HG03520 (cell line): ENCODE data around the gene PPTC7.
"Not testable (repeated sequence)": the region's sequence is repeated elsewhere in the genome, so short reads cannot be mapped to it uniquely, and the experiment has no call there.

Experiments
- ATAC-seq: cut with Tn5 transposase; IDR thresholded peaks from one replicate; pipeline ENCODE4 v1.9.1; 2021; ENCODE audit warnings: mild to moderate bottlenecking, moderate library complexity; ENCODE audit not compliant: unreplicated experiment

The PPTC7 gene

GRCh38 chr12:110562386-110562785 is 20.7 kb downstream of the PPTC7 start:
- not testable (repeated sequence) for ATAC-seq

GRCh38 chr12:110561471-110562201 is 21.5 kb downstream of the PPTC7 start:
- no peak for ATAC-seq

- no peak for ATAC-seq
These were observed 22.2 kb downstream of the PPTC7 start for GRCh38 chr12:110560946-110561345.

DNA sequence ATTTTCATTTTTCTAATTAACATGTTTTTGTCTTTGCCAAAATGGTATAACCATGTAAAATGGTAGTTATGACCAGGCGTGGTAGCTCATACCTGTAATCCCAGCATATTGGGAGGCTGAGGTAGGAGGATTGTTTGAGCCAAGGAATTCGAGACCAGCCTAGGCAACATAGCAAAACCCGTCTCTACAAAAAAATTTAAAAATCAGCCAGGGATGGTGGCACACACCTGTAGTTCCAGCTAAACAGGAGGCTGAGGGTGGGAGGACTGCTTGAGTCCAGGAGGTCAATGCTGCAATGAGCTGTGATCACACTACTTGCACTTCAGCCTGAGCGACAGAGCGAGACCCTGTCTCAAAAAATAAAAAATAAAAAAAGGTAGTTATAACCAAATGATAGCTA is 23.1 kb downstream of the PPTC7 start:
- ATAC-seq = no peak

GRCh38 chr12:110558945-110559344 is 24.2 kb downstream of the PPTC7 start:
- ATAC-seq = not testable (repeated sequence)

DNA sequence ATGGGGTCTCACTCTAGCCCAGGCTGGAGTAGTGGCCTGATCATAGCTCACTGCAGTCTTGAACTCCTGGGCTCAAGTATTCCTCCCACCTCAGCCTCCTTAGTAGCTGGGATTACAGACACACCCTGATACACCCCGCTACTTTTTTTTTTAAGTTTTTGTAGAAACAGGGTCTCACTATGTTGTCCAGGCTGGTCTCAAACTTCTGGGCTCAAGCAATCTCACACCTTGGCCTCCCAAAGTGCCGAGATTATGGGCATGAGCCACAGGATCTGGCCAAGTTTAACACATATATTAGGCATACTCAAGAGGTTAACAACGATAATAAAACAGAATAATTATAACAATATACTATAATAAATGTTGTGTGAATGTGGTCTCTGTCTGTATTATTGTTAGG is 25.8 kb downstream of the PPTC7 start:
- ATAC-seq = no peak

GRCh38 chr12:110556705-110557104 is 26.4 kb downstream of the PPTC7 start:
- no peak for ATAC-seq

DNA sequence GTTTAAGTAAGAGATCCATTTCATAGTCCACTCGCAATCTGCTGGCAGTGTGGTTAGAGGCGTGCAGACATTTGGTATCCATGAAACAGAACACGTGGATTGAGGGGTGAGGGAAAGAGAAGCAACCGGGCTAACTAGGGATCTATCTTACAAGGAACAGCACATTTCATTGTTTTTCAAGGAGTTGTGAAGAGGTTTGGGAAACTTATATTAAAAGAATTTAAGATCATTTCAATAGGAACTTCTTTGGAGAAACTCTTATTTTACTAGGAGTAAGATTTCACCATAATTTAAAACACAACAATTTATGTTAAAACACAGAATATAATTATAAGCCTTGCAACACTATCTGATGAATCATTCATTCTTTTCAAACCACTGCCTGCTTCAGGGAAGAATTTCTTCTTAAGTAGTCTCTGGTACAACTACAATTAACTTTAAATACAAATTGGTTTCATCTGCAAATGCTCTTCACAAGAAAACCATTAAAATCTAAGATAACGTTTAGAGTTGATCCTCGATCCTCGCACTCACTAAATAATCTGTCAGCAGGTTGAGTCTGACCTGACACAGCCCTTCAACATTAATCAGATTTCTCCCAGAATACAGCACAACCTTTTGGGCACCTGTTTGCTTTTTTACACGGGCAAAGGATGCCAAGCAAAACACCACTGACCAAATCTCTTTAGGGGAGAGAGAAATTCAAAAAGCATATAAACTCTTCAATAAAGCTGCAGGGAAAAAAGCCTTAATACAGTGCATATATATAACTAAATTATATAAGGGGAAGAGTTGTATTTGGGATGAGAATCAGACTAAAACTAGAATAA is 27.3 kb downstream of the PPTC7 start:
- ATAC-seq = no peak

DNA sequence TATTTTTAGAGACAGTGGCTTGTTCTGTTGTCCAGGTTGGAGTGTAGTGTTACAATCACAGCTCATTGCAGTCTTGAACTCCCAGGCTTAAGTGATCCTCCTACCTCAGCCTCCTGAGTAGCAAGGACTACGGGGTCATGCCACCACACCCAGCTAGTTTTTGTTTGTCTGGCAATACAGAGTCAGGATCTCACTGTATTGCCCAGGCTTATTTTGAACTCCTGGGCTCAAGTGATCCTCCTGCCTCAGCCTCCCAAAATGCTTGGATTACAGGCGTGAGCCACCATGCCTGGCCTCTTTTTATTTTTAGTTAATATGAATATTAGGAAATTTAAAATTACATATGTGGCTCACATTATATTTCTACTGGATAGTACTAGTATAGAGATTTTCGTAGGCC is 28.9 kb downstream of the PPTC7 start:
- ATAC-seq = no peak

DNA sequence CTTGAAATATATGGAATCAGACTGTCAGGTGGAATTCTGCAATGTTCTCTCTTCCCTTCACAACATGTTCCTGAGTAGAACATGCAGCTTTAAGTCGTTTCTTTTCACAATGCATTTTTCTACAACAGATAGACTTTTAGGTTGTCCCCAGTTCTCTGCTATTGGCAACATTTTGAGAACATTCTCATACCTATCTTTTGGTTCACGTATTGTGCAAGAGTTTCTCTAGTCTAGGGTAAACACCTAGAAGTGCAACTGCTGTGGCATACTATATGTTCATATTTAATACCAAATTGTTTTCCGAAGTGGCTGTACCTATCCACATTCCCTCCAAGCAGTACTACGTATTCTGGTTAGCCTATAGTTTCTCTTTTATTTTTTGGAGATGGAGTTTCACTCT is 32.1 kb downstream of the PPTC7 start:
- ATAC-seq = no peak

- ATAC-seq = no peak
These were observed 33.4 kb downstream of the PPTC7 start for GRCh38 chr12:110549716-110550115.

- no peak for ATAC-seq
These were observed 34.4 kb downstream of the PPTC7 start for GRCh38 chr12:110548678-110549077.

DNA sequence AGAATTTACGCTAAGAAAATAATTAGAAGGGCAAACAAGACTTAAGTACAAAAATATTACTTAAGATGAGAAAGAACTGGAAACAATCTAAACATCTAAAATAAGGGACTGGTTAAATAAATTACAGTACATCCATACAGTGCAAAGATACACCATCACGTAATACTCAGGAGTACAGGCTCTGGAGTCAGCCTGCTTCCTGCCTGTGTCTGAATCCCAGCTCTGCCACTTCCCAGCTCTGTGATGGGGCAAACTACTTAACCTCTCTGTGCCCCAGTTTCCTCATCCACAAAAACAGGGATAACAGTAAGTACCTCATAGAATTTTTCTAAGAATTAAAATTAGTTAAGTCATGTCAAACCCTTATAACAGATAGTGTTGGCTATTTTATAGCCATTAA is 36.0 kb downstream of the PPTC7 start:
- no peak for ATAC-seq

DNA sequence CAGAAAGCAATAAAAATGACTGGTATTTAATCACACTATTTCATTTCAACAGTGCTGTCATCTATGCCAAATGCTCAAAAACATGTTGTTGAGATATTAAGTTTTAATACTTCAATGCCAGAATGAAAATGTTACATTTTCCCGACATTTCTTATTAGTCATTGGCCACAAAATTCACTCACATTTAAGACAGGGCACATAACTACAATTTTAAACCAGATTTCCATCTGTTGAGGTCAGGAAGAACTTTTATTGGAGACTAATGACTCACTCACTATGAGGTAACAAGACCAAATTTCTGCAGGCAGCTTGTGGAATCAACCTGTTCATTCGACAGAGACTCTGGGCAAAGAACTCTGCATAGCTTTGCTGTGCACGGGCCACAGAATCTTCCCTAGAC is 36.8 kb downstream of the PPTC7 start:
- no peak for ATAC-seq

DNA sequence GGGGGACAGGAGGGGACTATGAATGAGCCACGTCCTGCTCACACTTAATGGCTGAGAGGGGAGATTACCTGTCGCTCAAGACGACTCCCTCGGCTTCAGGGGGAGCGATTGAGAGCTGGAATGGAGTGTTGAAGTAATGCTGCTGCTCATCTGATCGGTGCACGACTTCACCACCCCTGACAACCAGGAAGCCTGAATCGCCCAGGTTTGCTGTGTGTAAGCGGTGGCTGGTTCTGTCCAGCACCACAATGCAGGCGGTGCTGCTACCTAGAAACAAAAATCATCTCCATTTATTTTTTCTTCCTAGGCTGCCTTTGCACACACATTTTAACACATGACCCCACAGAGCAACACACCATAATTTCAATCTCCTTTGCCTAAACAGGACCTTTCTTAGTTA is 37.3 kb downstream of the PPTC7 start:
- no peak for ATAC-seq

DNA sequence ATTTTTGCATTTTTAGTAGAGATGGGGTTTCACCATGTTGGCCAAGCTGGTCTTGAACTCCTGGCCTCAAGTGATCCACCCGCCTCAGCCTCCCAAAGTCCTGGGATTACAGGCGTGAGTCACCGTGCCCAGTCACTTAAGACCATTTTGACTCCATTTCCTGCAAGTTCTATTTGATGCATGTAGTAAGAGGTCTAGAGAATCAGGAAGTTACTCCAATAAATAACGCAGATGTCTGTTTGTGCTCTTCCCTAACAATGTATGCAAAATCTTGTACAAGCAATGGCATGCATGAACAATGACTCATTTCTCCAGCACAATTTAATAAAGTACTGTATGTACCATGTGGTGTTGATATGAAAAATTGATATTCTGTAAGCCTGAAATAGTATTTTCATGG is 37.9 kb downstream of the PPTC7 start:
- not testable (repeated sequence) for ATAC-seq

DNA sequence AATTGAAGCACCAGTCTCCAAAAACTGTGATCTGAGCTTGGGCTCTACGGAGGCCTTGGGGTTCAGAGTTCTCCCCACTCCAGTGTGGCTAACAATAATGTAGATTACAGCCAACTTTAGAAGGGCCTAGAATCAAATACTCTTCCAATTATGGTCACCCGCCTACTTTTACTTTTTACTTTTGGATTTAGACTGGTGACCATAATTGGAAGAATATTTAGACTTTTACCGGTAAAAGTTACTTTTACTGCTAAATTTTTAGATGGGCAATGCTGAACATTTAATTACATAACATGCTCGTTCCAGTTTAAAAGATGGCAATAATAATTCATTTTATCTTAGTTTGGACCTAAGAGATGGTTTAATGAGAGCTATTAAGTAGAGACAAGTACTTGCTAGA is 39.2 kb downstream of the PPTC7 start:
- no peak for ATAC-seq

DNA sequence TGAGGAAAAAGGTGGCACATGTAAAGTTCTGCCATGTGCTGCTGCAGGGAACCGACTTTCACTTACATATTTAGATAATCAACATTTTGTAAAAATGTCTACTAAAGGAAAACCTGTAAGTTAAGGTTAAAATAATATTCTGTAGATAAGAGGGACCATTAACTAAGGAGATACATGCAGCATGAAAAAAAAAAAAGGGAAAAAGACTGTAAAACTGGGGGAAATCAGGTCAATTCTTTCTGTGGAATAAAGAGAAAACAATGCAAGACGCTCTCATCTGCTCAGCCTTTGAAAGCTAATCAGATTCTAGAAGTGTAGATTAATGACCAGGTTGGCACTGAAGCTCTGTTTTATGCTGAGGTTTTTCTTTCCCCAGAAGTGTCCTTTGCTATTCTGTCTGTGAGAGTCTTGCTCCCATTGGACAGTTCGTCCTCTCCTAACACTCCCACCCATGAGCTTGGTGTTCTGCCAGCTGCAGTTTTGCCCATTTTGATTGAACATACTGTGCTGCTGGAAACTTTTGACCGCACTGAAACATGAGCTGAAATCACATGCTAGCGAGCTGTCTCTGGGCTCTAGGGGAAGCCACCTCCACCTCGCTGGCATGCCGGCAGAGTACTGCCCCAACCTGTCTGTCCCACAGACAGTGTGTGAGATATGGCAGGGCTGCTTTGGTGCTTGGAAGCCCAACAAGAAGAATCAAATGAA is 39.7 kb downstream of the PPTC7 start:
- ATAC-seq = no peak

DNA sequence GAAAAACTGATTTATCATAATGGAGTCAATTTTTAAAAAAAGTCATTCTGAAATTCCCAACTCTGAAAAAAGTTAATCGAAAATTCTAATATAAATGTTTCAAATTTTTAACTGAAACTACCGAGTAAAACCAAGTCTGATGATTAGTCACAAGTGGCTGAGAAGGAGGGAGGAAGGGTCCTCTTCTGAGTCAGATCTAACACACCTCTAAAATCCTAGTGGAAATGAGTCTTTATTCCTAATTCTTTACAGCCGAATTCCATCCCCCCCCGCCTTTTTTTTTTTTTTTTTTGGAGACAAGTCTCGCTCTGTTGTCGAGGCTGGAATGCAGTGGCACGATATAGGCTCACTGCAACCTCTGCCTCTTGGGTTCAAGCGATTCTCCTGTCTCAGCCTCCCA is 43.1 kb downstream of the PPTC7 start:
- ATAC-seq = no peak

DNA sequence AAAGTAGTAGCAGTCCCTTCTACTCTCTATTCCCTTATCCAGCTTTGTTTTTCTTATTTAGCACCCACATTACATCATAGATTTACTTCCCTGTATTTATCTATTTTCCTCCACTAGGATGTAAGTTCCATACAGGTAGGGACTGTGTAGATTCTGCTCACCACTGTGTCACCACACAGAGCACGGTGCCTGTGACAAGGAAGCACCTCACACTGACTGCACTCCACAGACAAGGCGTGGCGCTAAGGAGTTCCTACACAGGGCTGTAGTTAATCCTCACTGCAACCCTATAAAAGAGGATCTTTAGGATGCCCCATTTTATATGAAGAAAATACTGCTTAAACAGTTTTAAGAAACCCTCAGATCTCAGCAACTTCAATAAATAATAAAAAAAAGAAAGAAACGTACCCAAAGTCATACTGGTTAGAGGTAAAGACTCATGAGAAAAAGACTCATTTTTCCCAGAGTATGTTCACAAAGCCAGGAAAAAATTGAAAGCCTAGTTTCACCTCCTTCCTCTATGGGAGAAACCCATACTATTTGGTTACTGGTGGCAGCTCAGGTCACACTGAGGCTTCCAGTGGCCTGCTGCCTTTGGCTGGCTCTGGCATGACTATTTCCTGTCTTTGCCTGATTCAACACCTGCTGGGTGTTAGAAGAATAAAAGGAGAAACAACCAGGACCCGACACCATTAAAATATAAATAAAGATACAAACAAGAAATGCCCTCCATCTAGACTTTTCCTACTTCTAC is 44.1 kb downstream of the PPTC7 start:
- no peak for ATAC-seq
